ENCODE data around the gene PRDM15. TPM values are rescaled to one million over a fixed set of nuclear protein-coding genes. Genes with fewer than 3 reads are reported as not detected.

PRDM15 gene
- total RNA-seq, 1 experiment from 2014 or later: 5.7 TPM

DNA sequence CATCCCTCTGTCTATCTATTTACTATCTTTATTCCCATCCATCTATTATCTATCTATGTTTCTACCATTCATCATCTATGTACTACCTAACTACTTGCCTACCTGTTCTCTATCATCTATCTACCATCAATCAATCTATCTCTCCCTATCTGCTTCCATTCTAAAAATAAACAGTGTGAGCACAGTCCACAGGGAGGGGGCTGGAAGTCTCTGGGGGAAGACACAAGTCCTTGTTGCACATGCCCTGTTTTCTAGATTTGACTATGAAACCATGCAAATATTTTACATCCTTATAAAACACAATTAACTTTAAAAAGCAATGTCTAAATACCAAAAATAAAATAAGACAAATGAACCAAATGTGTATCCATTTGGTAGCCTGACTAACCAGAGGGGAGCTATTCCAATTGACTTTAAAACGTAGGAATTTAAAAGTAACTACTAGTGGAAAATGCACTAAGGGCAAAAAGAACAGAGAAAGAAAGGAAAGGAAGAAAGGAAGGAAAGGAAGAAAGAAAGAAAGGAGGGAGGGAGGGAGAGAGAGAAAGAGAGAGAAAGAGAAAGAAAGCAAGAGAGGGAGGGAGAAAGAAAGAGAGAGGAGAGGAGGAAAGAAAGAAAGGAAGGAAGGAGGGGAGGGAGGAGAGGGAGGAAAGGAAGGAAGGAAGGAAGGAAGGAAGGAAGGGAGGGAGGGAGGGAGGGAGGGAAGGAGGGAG lies 98.7 kb downstream of the PRDM15 start:
- no peaks in the 10 kb centered on the region for H3K9me3 Mint-ChIP-seq (ENCODE audit: unreplicated experiment)
- ChIA-PET POLR2A (interaction anchor here (0.6 to 2.0 kb wide), 7 partner anchors 12 to 332 kb away, joined by 3 to 14 read pairs (median 4); no protein-coding TSS in a partner anchor), CTCF (interaction anchor here (0.6 to 2.2 kb wide), 5 partner anchors 12 to 168 kb away, joined by 3 to 14 read pairs (median 3); no protein-coding TSS in a partner anchor)
- no peak overlapping the region for H3K4me3 Mint-ChIP-seq (ENCODE audit: unreplicated experiment)
- no TSS peak for BruUV-seq (replicated peaks)
- H3K27me3 Mint-ChIP-seq (ENCODE audit: insufficient read depth, unreplicated experiment): no peaks in the 10 kb centered on the region
- intact Hi-C loops (cut with micrococcal nuclease): no loop called here
- no peak for DNase-seq (ENCODE audit: unreplicated experiment)
- H3K27ac Mint-ChIP-seq (ENCODE audit: low read depth, unreplicated experiment): no peak overlapping the region
- no peaks in the 10 kb centered on the region for H3K36me3 Mint-ChIP-seq (ENCODE audit: insufficient read depth, unreplicated experiment)
- H3K4me1 Mint-ChIP-seq (ENCODE audit: insufficient read depth, unreplicated experiment): peaks cover 32% of the 10 kb centered on the region
- TF ChIP-seq, protein P1, sequence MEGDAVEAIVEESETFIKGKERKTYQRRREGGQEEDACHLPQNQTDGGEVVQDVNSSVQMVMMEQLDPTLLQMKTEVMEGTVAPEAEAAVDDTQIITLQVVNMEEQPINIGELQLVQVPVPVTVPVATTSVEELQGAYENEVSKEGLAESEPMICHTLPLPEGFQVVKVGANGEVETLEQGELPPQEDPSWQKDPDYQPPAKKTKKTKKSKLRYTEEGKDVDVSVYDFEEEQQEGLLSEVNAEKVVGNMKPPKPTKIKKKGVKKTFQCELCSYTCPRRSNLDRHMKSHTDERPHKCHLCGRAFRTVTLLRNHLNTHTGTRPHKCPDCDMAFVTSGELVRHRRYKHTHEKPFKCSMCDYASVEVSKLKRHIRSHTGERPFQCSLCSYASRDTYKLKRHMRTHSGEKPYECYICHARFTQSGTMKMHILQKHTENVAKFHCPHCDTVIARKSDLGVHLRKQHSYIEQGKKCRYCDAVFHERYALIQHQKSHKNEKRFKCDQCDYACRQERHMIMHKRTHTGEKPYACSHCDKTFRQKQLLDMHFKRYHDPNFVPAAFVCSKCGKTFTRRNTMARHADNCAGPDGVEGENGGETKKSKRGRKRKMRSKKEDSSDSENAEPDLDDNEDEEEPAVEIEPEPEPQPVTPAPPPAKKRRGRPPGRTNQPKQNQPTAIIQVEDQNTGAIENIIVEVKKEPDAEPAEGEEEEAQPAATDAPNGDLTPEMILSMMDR (IDR thresholded peaks at IDR 0.05; ENCODE audit: unreplicated experiment): no peak

DNA sequence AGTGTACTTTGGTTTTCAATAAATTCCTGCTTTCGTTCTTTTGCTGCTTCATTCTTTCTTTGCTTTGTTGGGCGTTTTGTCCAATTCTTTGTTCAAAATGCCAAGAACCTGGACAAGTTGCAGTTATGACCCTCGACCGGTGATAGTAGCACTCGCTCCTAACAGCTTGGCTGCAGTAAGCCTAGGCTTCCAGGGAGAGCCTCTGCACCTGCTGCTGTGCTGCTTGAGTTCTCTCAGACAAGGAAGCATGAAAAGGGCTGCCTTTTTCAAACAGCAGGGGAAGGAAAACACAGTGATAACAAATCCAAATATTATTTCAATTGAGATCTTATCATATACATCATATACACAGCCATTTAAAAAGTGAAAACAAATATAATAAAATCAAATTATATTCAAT lies 99.5 kb downstream of the PRDM15 start:
- POLR2A ChIA-PET: no interaction called here

DNA sequence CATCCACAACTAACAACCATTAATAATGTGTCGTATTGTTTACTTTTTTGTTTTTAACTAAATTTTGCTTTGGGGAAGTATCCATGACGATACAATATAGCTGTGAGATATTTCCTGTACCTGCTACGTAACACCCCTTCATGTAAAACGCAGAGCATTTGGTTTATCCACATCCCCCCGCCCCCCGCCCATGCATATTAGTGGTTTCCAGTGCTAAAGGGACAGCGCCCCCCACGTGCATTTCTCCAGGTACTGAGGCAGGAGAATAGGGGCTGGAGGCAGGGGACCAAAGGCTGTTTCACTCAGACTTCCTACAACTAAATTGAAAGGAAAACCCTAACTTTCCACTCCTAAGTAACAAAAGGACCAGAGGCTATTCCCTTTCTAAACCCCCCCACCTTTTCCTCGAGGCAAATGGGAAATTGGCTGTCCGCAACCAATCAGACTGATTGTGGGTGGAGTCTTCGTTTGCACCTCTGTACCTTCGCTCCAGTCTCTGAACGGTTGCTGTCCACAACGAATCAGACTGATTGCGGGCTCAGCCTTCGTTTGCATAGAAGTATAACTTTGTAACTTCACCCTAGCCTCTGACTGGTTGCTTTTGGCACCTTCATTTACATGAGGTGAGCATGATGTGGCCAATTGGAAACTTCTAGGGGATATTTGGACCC lies 100.1 kb downstream of the PRDM15 start:
- no peaks in the 10 kb centered on the region for H3K27me3 Mint-ChIP-seq (ENCODE audit: insufficient read depth, unreplicated experiment)
- POLR2A ChIA-PET: interaction anchor here (0.7 to 6.4 kb wide), 8 partner anchors 8 to 496 kb away, joined by 3 to 98 read pairs (median 8); partner anchors contain the start of gene RIPK4
- H3K4me3 Mint-ChIP-seq (ENCODE audit: unreplicated experiment): no peak overlapping the region
- peaks cover 28% of the 10 kb centered on the region for H3K4me1 Mint-ChIP-seq (ENCODE audit: insufficient read depth, unreplicated experiment)
- no peaks in the 10 kb centered on the region for H3K9me3 Mint-ChIP-seq (ENCODE audit: unreplicated experiment)
- TF ChIP-seq, protein P1 (IDR thresholded peaks at IDR 0.05; ENCODE audit: unreplicated experiment): no peak
- no peak for DNase-seq (ENCODE audit: unreplicated experiment)
- no TSS peak for BruUV-seq (replicated peaks)
- CTCF ChIA-PET: interaction anchor here (0.6 to 5.3 kb wide), 19 partner anchors 8 to 496 kb away, joined by 3 to 106 read pairs (median 5); no protein-coding TSS in a partner anchor
- H3K36me3 Mint-ChIP-seq (ENCODE audit: insufficient read depth, unreplicated experiment): no peaks in the 10 kb centered on the region
- intact Hi-C loops (cut with micrococcal nuclease): loop anchor here (1.0 to 10.0 kb wide), 3 partner anchors 38 to 494 kb away; no protein-coding TSS in a partner anchor
- no peak overlapping the region for H3K27ac Mint-ChIP-seq (ENCODE audit: low read depth, unreplicated experiment)

More for the DNA sequence above, 99.5 kb downstream of the PRDM15 start:
- Mint-ChIP-seq H3K27me3 (ENCODE audit: insufficient read depth, unreplicated experiment) (no peaks in the 10 kb centered on the region), H3K27ac (ENCODE audit: low read depth, unreplicated experiment) (no peak overlapping the region), H3K4me1 (ENCODE audit: insufficient read depth, unreplicated experiment) (peaks cover 32% of the 10 kb centered on the region), H3K4me3 (ENCODE audit: unreplicated experiment) (no peak overlapping the region), H3K9me3 (ENCODE audit: unreplicated experiment) (no peaks in the 10 kb centered on the region), H3K36me3 (ENCODE audit: insufficient read depth, unreplicated experiment) (no peaks in the 10 kb centered on the region)
- DNase-seq (ENCODE audit: unreplicated experiment): no peak
- CTCF ChIA-PET: interaction anchor here (0.5 to 2.2 kb wide), 3 partner anchors 37 to 1210 kb away, joined by 3 to 14 read pairs (median 9); no protein-coding TSS in a partner anchor
- no TSS peak for BruUV-seq (replicated peaks)
- TF ChIP-seq, protein P1 (IDR thresholded peaks at IDR 0.05; ENCODE audit: unreplicated experiment): no peak
- intact Hi-C loops (cut with micrococcal nuclease): loop anchor here (10.0 kb wide), 1 partner anchor 495 kb away; no protein-coding TSS in a partner anchor

Data from MCF 10A (cell line).